IPS-20b (cell line): ENCODE data around the gene RNU5B-1.

Source experiments
- H3K27ac ChIP-seq: one replicate; pipeline ENCODE4 v1.5.1; 2013; ENCODE audit warnings: low read length
- H3K27me3 ChIP-seq: 2 replicates; pipeline ENCODE4 v1.6.1; 2013; ENCODE audit warnings: mild to moderate bottlenecking, low read length, inconsistent platforms; ENCODE audit not compliant: insufficient read depth
- H3K36me3 ChIP-seq: 2 replicates; pipeline ENCODE4 v1.6.1; 2013; ENCODE audit warnings: low read depth, mild to moderate bottlenecking, inconsistent platforms, low read length, moderate library complexity; ENCODE audit not compliant: insufficient read depth
- H3K4me1 ChIP-seq: 2 replicates; pipeline ENCODE4 v1.6.1; 2013; ENCODE audit warnings: mild to moderate bottlenecking, control low read depth, inconsistent platforms, low read length, moderate library complexity; ENCODE audit not compliant: insufficient read depth
- H3K4me3 ChIP-seq: 2 replicates; pipeline ENCODE4 v1.5.1; 2013; ENCODE audit warnings: mild to moderate bottlenecking, low read length, inconsistent platforms
- H3K9ac ChIP-seq: 2 replicates; pipeline ENCODE4 v1.6.1; 2013; ENCODE audit warnings: low read depth, mild to moderate bottlenecking, inconsistent platforms, low read length, moderate library complexity
- H3K9me3 ChIP-seq: 2 replicates; pipeline ENCODE4 v1.6.1; 2013; ENCODE audit warnings: mild to moderate bottlenecking, low read depth, low read length, inconsistent platforms; ENCODE audit not compliant: insufficient read depth

RNU5B-1 gene

GRCh38 chr15:65310431-65311137 lies 6.1 kb downstream of the RNU5B-1 start:
- H3K27ac ChIP-seq = no peak overlapping the region
- no peak overlapping the region for H3K9ac ChIP-seq
- H3K4me3 ChIP-seq = no peak overlapping the region

GRCh38 chr15:65311760-65312159 lies 7.3 kb downstream of the RNU5B-1 start:
- Histone ChIP-seq H3K27ac (no peak overlapping the region), H3K9ac (no peak overlapping the region), H3K4me1 (peaks cover 6% of the 10 kb centered on the region; the same call in 1 of the 2 replicates), H3K4me3 (no peak overlapping the region), H3K27me3 (no peaks in the 10 kb centered on the region), H3K9me3 (no peaks in the 10 kb centered on the region), H3K36me3 (no peaks in the 10 kb centered on the region)

More at GRCh38 chr15:65310431-65311137, 6.1 kb downstream of the RNU5B-1 start:
- Histone ChIP-seq H3K36me3 (no peaks in the 10 kb centered on the region), H3K9me3 (no peaks in the 10 kb centered on the region), H3K4me1 (peaks cover 6% of the 10 kb centered on the region; the same call in 1 of the 2 replicates), H3K27me3 (no peaks in the 10 kb centered on the region)

GRCh38 chr15:65312400-65312916 lies 8.0 kb downstream of the RNU5B-1 start:
- Histone ChIP-seq H3K27ac (no peak overlapping the region), H3K4me3 (no peak overlapping the region), H3K9ac (no peak overlapping the region), H3K4me1 (peaks cover 6% of the 10 kb centered on the region; the same call in 1 of the 2 replicates), H3K9me3 (no peaks in the 10 kb centered on the region), H3K27me3 (no peaks in the 10 kb centered on the region), H3K36me3 (no peaks in the 10 kb centered on the region)

- H3K9ac ChIP-seq = no peak overlapping the region
- no peaks in the 10 kb centered on the region for H3K4me1 ChIP-seq
- H3K36me3 ChIP-seq = no peaks in the 10 kb centered on the region
- no peak overlapping the region for H3K4me3 ChIP-seq
- H3K27me3 ChIP-seq = no peaks in the 10 kb centered on the region
- H3K27ac ChIP-seq = no peak overlapping the region
- no peaks in the 10 kb centered on the region for H3K9me3 ChIP-seq
These were observed 14.4 kb downstream of the RNU5B-1 start for GRCh38 chr15:65318870-65319356.

- no peak overlapping the region for H3K9ac ChIP-seq
These were observed 18.6 kb downstream of the RNU5B-1 start for GRCh38 chr15:65323071-65323511.

GRCh38 chr15:65326117-65326526 lies 21.6 kb downstream of the RNU5B-1 start:
- no peak overlapping the region for H3K9ac ChIP-seq
- no peak overlapping the region for H3K27ac ChIP-seq

More at GRCh38 chr15:65323071-65323511, 18.6 kb downstream of the RNU5B-1 start:
- no peaks in the 10 kb centered on the region for H3K27me3 ChIP-seq
- no peaks in the 10 kb centered on the region for H3K36me3 ChIP-seq
- H3K4me3 ChIP-seq = no peak overlapping the region
- H3K27ac ChIP-seq = no peak overlapping the region
- H3K4me1 ChIP-seq = no peaks in the 10 kb centered on the region
- H3K9me3 ChIP-seq = no peaks in the 10 kb centered on the region

GRCh38 chr15:65326818-65327217 lies 22.3 kb downstream of the RNU5B-1 start:
- H3K9me3 ChIP-seq = no peaks in the 10 kb centered on the region
- peaks cover 24% of the 10 kb centered on the region; the same call in 1 of the 2 replicates for H3K36me3 ChIP-seq
- no peaks in the 10 kb centered on the region for H3K4me1 ChIP-seq
- H3K9ac ChIP-seq = no peak overlapping the region
- H3K27ac ChIP-seq = no peak overlapping the region
- no peak overlapping the region for H3K4me3 ChIP-seq
- H3K27me3 ChIP-seq = no peaks in the 10 kb centered on the region

More at GRCh38 chr15:65326117-65326526, 21.6 kb downstream of the RNU5B-1 start:
- Histone ChIP-seq H3K4me1 (no peaks in the 10 kb centered on the region), H3K9me3 (no peaks in the 10 kb centered on the region), H3K36me3 (peaks cover 17% of the 10 kb centered on the region; the same call in 1 of the 2 replicates), H3K4me3 (no peak overlapping the region), H3K27me3 (no peaks in the 10 kb centered on the region)

- H3K4me1 ChIP-seq = no peaks in the 10 kb centered on the region
- H3K27me3 ChIP-seq = no peaks in the 10 kb centered on the region
- no peak overlapping the region for H3K4me3 ChIP-seq
- no peaks in the 10 kb centered on the region for H3K9me3 ChIP-seq
- H3K36me3 ChIP-seq = peaks cover 29% of the 10 kb centered on the region; the same call in 1 of the 2 replicates
- H3K27ac ChIP-seq = no peak overlapping the region
- no peak overlapping the region for H3K9ac ChIP-seq
These were observed 23.3 kb downstream of the RNU5B-1 start for GRCh38 chr15:65327651-65328393.

- Histone ChIP-seq H3K27ac (no peak overlapping the region), H3K4me1 (peaks cover 5% of the 10 kb centered on the region; the same call in 1 of the 2 replicates), H3K27me3 (no peaks in the 10 kb centered on the region), H3K9ac (no peak overlapping the region), H3K4me3 (no peak overlapping the region), H3K36me3 (peaks cover 29% of the 10 kb centered on the region; the same call in 1 of the 2 replicates), H3K9me3 (no peaks in the 10 kb centered on the region)
These were observed 24.2 kb downstream of the RNU5B-1 start for GRCh38 chr15:65328506-65329287.

- Histone ChIP-seq H3K4me3 (no peak overlapping the region), H3K27me3 (no peaks in the 10 kb centered on the region), H3K9me3 (no peaks in the 10 kb centered on the region), H3K36me3 (peaks cover 29% of the 10 kb centered on the region; the same call in 1 of the 2 replicates), H3K4me1 (peaks cover 12% of the 10 kb centered on the region; the same call in 1 of the 2 replicates), H3K9ac (no peak overlapping the region), H3K27ac (no peak overlapping the region)
These were observed 25.0 kb downstream of the RNU5B-1 start for GRCh38 chr15:65329288-65329983.
